Heart left ventricle (tissue), 13 donors: ENCODE measurements around the gene C14orf132.

ENCODE experiments used
- CTCF ChIP-seq, 12 donors: fragments of 200-600 bp; sonication (generic) in 4 of 12; IDR thresholded peaks; one replicate each; pipeline versions ENCODE4 v1.5.0 to v1.8.0; 2018 to 2022; ENCODE audit warnings: antibody characterized with exemption in 12 of 12, mild to moderate bottlenecking in 5 of 12
- POLR2A ChIP-seq, 2 donors: fragments of 450-650 bp; IDR thresholded peaks; one replicate each; pipeline ENCODE4 v1.6.1; 2017; ENCODE audit warnings: antibody characterized with exemption in 2 of 2, mild to moderate bottlenecking in 2 of 2, moderate library complexity in 2 of 2
- donor health status: ischemic (EF 13 %, LVEDD 7.1; RV severe dilation, severe dysfunction).
- donor health status: DM: no; HTN: yes; CAD: no.
- donor health status: DM: no; HTN: no; CAD: no.
- donor health status: ischemic (EF 25% LVEDD 6.9; RV normal size, moderate dysfunction).
- donor health status: ischemic (EF 25% LVEDD 5.7; RV mildly dilated, moderate dysfunction).
- donor health status: ischemic (EF 35%, LVEDD 5.7; RV mildly dilated, moderate dysfunction).
- donor health status: nonischemic (EF 11% LVEDD 7.7; RV severe dilation, severe dysfunction).
- donor health status: DM: yes; HTN: yes; CAD: no.
- donor health status: PGD.
- donor health status: ischemic (EF 29% LVEDD 5.4; RV normal size, mild dysfunction).
- donor health status: nonischemic (EF 23%, LVEDD 6.1; RV moderate dilation, normal function).

DNA sequence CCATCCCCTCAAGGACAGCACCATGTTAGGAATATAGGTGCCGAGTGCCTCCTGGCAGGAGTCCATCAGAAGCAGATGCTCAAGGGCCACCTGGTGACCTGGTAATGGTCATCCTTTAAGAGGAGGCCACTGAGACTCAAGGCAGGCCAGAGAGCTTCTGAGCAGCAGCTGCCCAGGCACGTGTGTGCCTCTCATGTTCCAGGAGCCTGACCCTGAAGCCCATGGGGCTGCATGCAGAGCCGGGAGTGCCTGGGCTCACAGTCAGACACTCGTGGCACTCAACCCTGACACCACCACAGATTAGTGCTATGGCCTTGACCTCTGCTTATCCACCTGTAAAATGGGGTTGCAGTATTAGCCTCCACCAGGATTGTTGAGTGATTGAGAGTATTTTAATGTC, 45.6 kb downstream of the C14orf132 start:
- TF ChIP-seq CTCF (IDR thresholded peaks at IDR 0.05), result no peak
- TF ChIP-seq POLR2A (IDR thresholded peaks at IDR 0.05), result no peak
